Measurements from ENCODE around the gene MTR.

DNA sequence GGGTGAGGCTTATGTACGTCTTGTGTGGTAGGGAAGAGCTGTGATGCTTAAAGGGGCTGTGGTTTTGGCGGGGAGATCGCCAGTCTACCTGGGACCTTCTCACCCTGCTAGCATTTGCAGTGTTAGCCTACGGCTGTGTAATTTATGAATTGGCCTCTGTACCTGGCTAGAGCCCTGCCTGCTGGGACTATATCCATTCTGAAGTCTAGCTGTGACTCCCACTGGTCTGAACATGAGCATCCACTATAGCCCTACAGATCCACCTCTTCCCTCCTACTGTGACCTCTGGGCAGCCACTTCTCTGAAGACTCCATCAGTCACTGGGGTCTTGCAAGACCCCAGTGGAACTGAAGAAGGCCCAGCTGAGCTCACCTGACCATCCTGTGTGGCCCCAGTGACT is 135.4 kb downstream of the MTR start:
- TF ChIP-seq EZH2 (IDR thresholded peaks at IDR 0.05; ENCODE audit: insufficient read depth, poor library complexity, severe bottlenecking) (no peak), EZH2phosphoT487 (IDR thresholded peaks at IDR 0.05; ENCODE audit: insufficient read depth, low read depth) (no peak)
